IMR-90 (cell line): Measurements from ENCODE around the gene MRAP. TPM values are rescaled to one million over a fixed set of nuclear protein-coding genes. Genes with fewer than 3 reads are reported as not detected.

Experiments
- ATAC-seq: fragments of 200-7000 bp; cut with Tn5 transposase; 2 replicates; pipeline ENCODE4 v1.9.1; 2020; ENCODE audit warnings: low read depth, mild to moderate bottlenecking, moderate library complexity
- BruUV-seq: library from RNA; stranded (reverse); fragments of 400-500 nt; replicated peaks from 2 replicates; lab custom pipeline; 2021; lab: Mats Ljungman, UMichigan
- CTCF ChIA-PET: fragments of 300-600 bp; formaldehyde crosslinking; extraction: SDS; loops from one replicate; lab custom pipeline; 2021; ENCODE audit warnings: antibody characterized with exemption; lab: Yijun Ruan, JAX
- POLR2A ChIA-PET: fragments of 300-600 bp; sonication (Branson Sonifier 250); formaldehyde crosslinking; loops from one replicate; lab custom pipeline; 2022; ENCODE audit warnings: antibody characterized with exemption; ENCODE audit not compliant: unreplicated experiment; lab: Charles Lee
- DNase-seq: peaks from one replicate; pipeline ENCODE4 v3.0.0; 2013
- H2AFZ ChIP-seq: replicated peaks from 2 replicates; pipeline ENCODE3; 2013; ENCODE audit warnings: low read length, mild to moderate bottlenecking; ENCODE audit not compliant: poor library complexity
- H2AK5ac ChIP-seq: 2 replicates; pipeline ENCODE4 v1.6.1; 2013; ENCODE audit warnings: low read depth, low read length, inconsistent platforms
- H2AK9ac ChIP-seq: replicated peaks from 2 replicates; pipeline ENCODE3; 2013; ENCODE audit warnings: mild to moderate bottlenecking, low read depth, low read length, moderate library complexity; ENCODE audit not compliant: poor library complexity
- H2BK120ac ChIP-seq: 2 replicates; pipeline ENCODE4 v1.6.1; 2013; ENCODE audit warnings: low read depth, low read length, inconsistent platforms
- H2BK15ac ChIP-seq: 3 replicates; pipeline ENCODE4 v1.6.1; 2013; ENCODE audit warnings: low read depth, low read length, inconsistent platforms
- H2BK20ac ChIP-seq: 2 replicates; pipeline ENCODE4 v1.6.1; 2013; ENCODE audit warnings: low read depth, mild to moderate bottlenecking, inconsistent platforms, low read length, moderate library complexity
- H2BK5ac ChIP-seq: 2 replicates; pipeline ENCODE4 v1.6.1; 2013; ENCODE audit warnings: mild to moderate bottlenecking, low read depth, low read length, inconsistent platforms; ENCODE audit not compliant: poor library complexity, severe bottlenecking
- H3K14ac ChIP-seq: replicated peaks from 2 replicates; pipeline ENCODE4 v1.6.1; 2013; ENCODE audit warnings: low read depth, low read length, inconsistent platforms
- H3K18ac ChIP-seq: 2 replicates; pipeline ENCODE4 v1.6.1; 2013; ENCODE audit warnings: low read depth, low read length, control low read depth
- H3K23ac ChIP-seq: 2 replicates; pipeline ENCODE4 v1.6.1; 2013; ENCODE audit warnings: low read depth, low read length, inconsistent platforms
- H3K27ac ChIP-seq: 2 replicates; pipeline ENCODE4 v1.5.1; 2013; ENCODE audit warnings: mild to moderate bottlenecking, control low read depth, low read length; ENCODE audit not compliant: insufficient read depth
- H3K27me3 ChIP-seq: 2 replicates; pipeline ENCODE4 v1.6.1; 2013; ENCODE audit warnings: low read length; ENCODE audit not compliant: control insufficient read depth, insufficient read depth
- H3K36me3 ChIP-seq: 2 replicates; pipeline ENCODE4 v1.6.1; 2013; ENCODE audit warnings: low read length, mixed read lengths; ENCODE audit not compliant: control insufficient read depth, insufficient read depth
- H3K4ac ChIP-seq: 2 replicates; pipeline ENCODE4 v1.6.1; 2013; ENCODE audit warnings: low read depth, low read length, inconsistent platforms
- H3K4me1 ChIP-seq: 2 replicates; pipeline ENCODE4 v1.6.1; 2013; ENCODE audit warnings: low read length, mixed read lengths; ENCODE audit not compliant: control insufficient read depth, insufficient read depth
- H3K4me2 ChIP-seq: 2 replicates; pipeline ENCODE4 v1.6.1; 2013; ENCODE audit warnings: low read depth, mild to moderate bottlenecking, control low read depth, low read length, moderate library complexity
- H3K4me3 ChIP-seq: 2 replicates; pipeline ENCODE4 v1.5.1; 2013; ENCODE audit warnings: low read depth, mild to moderate bottlenecking, control low read depth, low read length, moderate library complexity; ENCODE audit not compliant: insufficient read depth
- H3K56ac ChIP-seq: 2 replicates; pipeline ENCODE4 v1.6.1; 2013; ENCODE audit warnings: low read length, inconsistent platforms; ENCODE audit not compliant: insufficient read depth; ENCODE audit errors: extremely low read depth
- H3K79me1 ChIP-seq, 2 experiments: 2 replicates each; pipeline ENCODE4 v1.6.1; 2013; ENCODE audit warnings: low read length in 2 of 2, inconsistent platforms in 1 of 2, low read depth in 1 of 2
- H3K9ac ChIP-seq: 2 replicates; pipeline ENCODE4 v1.6.1; 2013; ENCODE audit warnings: low read depth, low read length, control low read depth
- H3K9me1 ChIP-seq: 2 replicates; pipeline ENCODE4 v1.6.1; 2013; ENCODE audit warnings: low read length, inconsistent platforms; ENCODE audit not compliant: insufficient read depth
- H3K9me3 ChIP-seq: 2 replicates; pipeline ENCODE4 v1.6.1; 2013; ENCODE audit warnings: low read length; ENCODE audit not compliant: control insufficient read depth, insufficient read depth
- H4K20me1 ChIP-seq: 2 replicates; pipeline ENCODE4 v1.6.1; 2013; ENCODE audit warnings: low read length, inconsistent platforms; ENCODE audit not compliant: insufficient read depth
- H4K5ac ChIP-seq: 2 replicates; pipeline ENCODE4 v1.6.1; 2013; ENCODE audit warnings: mild to moderate bottlenecking, low read depth, low read length, control low read depth
- H4K8ac ChIP-seq, 2 experiments: 2 replicates each; pipeline ENCODE4 v1.6.1; 2013; ENCODE audit warnings: low read depth in 2 of 2, low read length in 2 of 2, control low read depth in 1 of 2, inconsistent platforms in 1 of 2
- H4K91ac ChIP-seq: 2 replicates; pipeline ENCODE4 v1.6.1; 2013; ENCODE audit warnings: low read depth, low read length, inconsistent platforms; ENCODE audit not compliant: insufficient read depth
- BHLHE40 ChIP-seq: fragments of 150-350 bp; IDR thresholded peaks from 2 replicates; pipeline ENCODE4 v1.6.1; 2016; ENCODE audit warnings: mild to moderate bottlenecking, low read depth, low read length
- CEBPB ChIP-seq: IDR thresholded peaks from 2 replicates; pipeline ENCODE4 v1.6.1; 2012; ENCODE audit warnings: low read depth, low read length, improper control_type of control experiment
- CHD1 ChIP-seq: IDR thresholded peaks from 2 replicates; pipeline ENCODE4 v1.6.1; 2012; ENCODE audit warnings: low read depth, low read length, improper control_type of control experiment
- CTCF ChIP-seq: conservative IDR thresholded peaks from 2 replicates; pipeline ENCODE4 v1.5.1; 2012; ENCODE audit warnings: mild to moderate bottlenecking, low read depth, low read length, improper control_type of control experiment
- FOS ChIP-seq: fragments of 150-350 bp; IDR thresholded peaks from 2 replicates; pipeline ENCODE4 v1.6.1; 2016; ENCODE audit warnings: low read depth, low read length
- MAFK ChIP-seq: IDR thresholded peaks from 2 replicates; pipeline ENCODE4 v1.6.1; 2012; ENCODE audit warnings: low read depth, low read length, improper control_type of control experiment
- MAZ ChIP-seq: IDR thresholded peaks from 2 replicates; pipeline ENCODE4 v1.6.1; 2012; ENCODE audit warnings: low read depth, mild to moderate bottlenecking, low read length, improper control_type of control experiment, moderate library complexity, borderline replicate concordance
- NFE2L2 ChIP-seq: fragments of 150-350 bp; IDR thresholded peaks from 2 replicates; pipeline ENCODE4 v1.6.1; 2016; ENCODE audit warnings: low read depth, mild to moderate bottlenecking, low read length
- POLR2A ChIP-seq: IDR thresholded peaks from 2 replicates; pipeline ENCODE4 v1.6.1; 2012; ENCODE audit warnings: mild to moderate bottlenecking, low read depth, low read length
- RAD21 ChIP-seq: IDR thresholded peaks from 2 replicates; pipeline ENCODE4 v1.6.1; 2012; ENCODE audit warnings: low read length, improper control_type of control experiment
- RCOR1 ChIP-seq: IDR thresholded peaks from 2 replicates; pipeline ENCODE4 v1.6.1; 2012; ENCODE audit warnings: mild to moderate bottlenecking, low read length, improper control_type of control experiment; ENCODE audit not compliant: insufficient replicate concordance
- RFX5 ChIP-seq: IDR thresholded peaks from 2 replicates; pipeline ENCODE4 v1.8.0; 2012; ENCODE audit warnings: low read depth, mild to moderate bottlenecking, low read length, moderate library complexity
- SMC3 ChIP-seq: fragments of 150-350 bp; IDR thresholded peaks from 2 replicates; pipeline ENCODE4 v1.6.1; 2016; ENCODE audit warnings: low read depth, mild to moderate bottlenecking, antibody characterized with exemption, low read length, moderate library complexity
- USF2 ChIP-seq: fragments of 150-350 bp; IDR thresholded peaks from 2 replicates; pipeline ENCODE4 v1.6.1; 2017; ENCODE audit warnings: mild to moderate bottlenecking, antibody characterized with exemption, low read length, low read depth
- WGBS, 2 experiments: methylation state at CpG; one replicate each; pipeline versions ENCODE4 v1.1.5 to v1.1.7; 2013; ENCODE audit warnings: missing lambda C conversion rate in 2 of 2; ENCODE audit not compliant: insufficient read length in 1 of 2; ENCODE audit errors: extremely low coverage in 2 of 2; 5-methylcytosine and 5-hydroxymethylcytosine counted together
- dilution Hi-C: fragments of 300-500 bp; cut with HindIII; formaldehyde crosslinking; loops from one replicate; pipeline ENCODE4 v1.14.3; 2018; ENCODE audit warnings: low sequenced_read_pairs; ENCODE audit not compliant: unreplicated experiment
- in situ Hi-C: fragments of 300-500 bp; cut with MboI; formaldehyde crosslinking; loops from 3 replicates; pipeline ENCODE4 v1.14.3; 2019; ENCODE audit warnings: low sequenced_read_pairs, inconsistent platforms, mixed read lengths
- intact Hi-C: fragments of 100-400 bp; cut with micrococcal nuclease; formaldehyde crosslinking; loops from 2 replicates; pipeline ENCODE4 v1.10.0; 2022
- polyA plus RNA-seq, 3 experiments: library from polyadenylated mRNA; depleted of rRNA; stranded (reverse); fragments of >200 nt; gene quantifications; 2 replicates each; pipeline ENCODE4 v1.2.3, GENCODE V29; 2012; ENCODE audit warnings: low replicate concordance in 1 of 3
- total RNA-seq: library from RNA; depleted of rRNA; stranded (reverse); fragments of >200 nt; gene quantifications from 2 replicates; pipeline ENCODE4 v1.2.3, GENCODE V29; 2012
- TF ChIP-seq, protein P1 (sequence below): fragments of 150-350 bp; IDR thresholded peaks from 2 replicates; pipeline ENCODE4 v1.6.1; 2016; ENCODE audit warnings: low read depth, mild to moderate bottlenecking, low read length, moderate library complexity, borderline replicate concordance

The MRAP gene
- total and polyA plus RNA-seq, 2 of the 4 experiments (the other 2 are of a cell fraction), result not detected

- WGBS, 2 experiments, result 100% methylated on average over 12 of the region's 16 CpGs; no CpG with 5 or more reads in 1 of the 2 experiments
- no peak overlapping the region for H2AK5ac ChIP-seq
- H3K14ac ChIP-seq, result no peak overlapping the region
- no peak overlapping the region for H2AFZ ChIP-seq
- no peak overlapping the region for H3K9ac ChIP-seq
- H4K8ac ChIP-seq, result no peak overlapping the region
- no peak overlapping the region for H2BK120ac ChIP-seq
- H3K4me2 ChIP-seq, result no peak overlapping the region
- no TSS peak for BruUV-seq
- H3K4ac ChIP-seq, result no peak overlapping the region
- H3K79me1 ChIP-seq, result peaks cover 0 to 10% of the 10 kb centered on the region in 2 experiments; a peak in 2 of 4 replicates
- H3K9me1 ChIP-seq, result peaks cover 3% of the 10 kb centered on the region; the same call in 1 of the 2 replicates
- no peaks in the 10 kb centered on the region; the same call in none of the 2 replicates for H4K20me1 ChIP-seq
- H3K4me1 ChIP-seq, result no peaks in the 10 kb centered on the region
- no peak overlapping the region for H4K5ac ChIP-seq
- no peak overlapping the region for H3K18ac ChIP-seq
- in situ Hi-C loops, result no loop called here
- ChIA-PET POLR2A (no interaction called here), CTCF (no interaction called here)
- no peak for ATAC-seq
- H3K9me3 ChIP-seq, result no peaks in the 10 kb centered on the region
- H3K27me3 ChIP-seq, result no peaks in the 10 kb centered on the region
- H2BK5ac ChIP-seq, result no peak overlapping the region
- no peak overlapping the region for H4K91ac ChIP-seq
- no peak overlapping the region for H3K23ac ChIP-seq
- peaks cover 49% of the 10 kb centered on the region for H3K36me3 ChIP-seq
- intact Hi-C loops, result no loop called here
- TF ChIP-seq RCOR1, result no peak
- no peak for TF ChIP-seq FOS
- no peak for TF ChIP-seq BHLHE40
- TF ChIP-seq USF2, result no peak
- no peak for TF ChIP-seq CHD1
- TF ChIP-seq, protein P1, sequence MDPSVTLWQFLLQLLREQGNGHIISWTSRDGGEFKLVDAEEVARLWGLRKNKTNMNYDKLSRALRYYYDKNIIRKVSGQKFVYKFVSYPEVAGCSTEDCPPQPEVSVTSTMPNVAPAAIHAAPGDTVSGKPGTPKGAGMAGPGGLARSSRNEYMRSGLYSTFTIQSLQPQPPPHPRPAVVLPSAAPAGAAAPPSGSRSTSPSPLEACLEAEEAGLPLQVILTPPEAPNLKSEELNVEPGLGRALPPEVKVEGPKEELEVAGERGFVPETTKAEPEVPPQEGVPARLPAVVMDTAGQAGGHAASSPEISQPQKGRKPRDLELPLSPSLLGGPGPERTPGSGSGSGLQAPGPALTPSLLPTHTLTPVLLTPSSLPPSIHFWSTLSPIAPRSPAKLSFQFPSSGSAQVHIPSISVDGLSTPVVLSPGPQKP, result no peak
- TF ChIP-seq SMC3, result no peak
- TF ChIP-seq NFE2L2, result no peak
- TF ChIP-seq POLR2A, result no peak
- TF ChIP-seq CEBPB, result no peak
- TF ChIP-seq RAD21, result no peak
- no peak for TF ChIP-seq CTCF
- no peak for TF ChIP-seq RFX5
- no peak for TF ChIP-seq MAZ
- TF ChIP-seq MAFK, result no peak
- dilution Hi-C loops, result no loop called here
- no peak overlapping the region for H2AK9ac ChIP-seq
- no peak overlapping the region for H3K4me3 ChIP-seq
- H2BK15ac ChIP-seq, result no peak overlapping the region
- H3K27ac ChIP-seq, result no peak overlapping the region
- DNase-seq, result no peak
- no peak overlapping the region for H3K56ac ChIP-seq
- no peak overlapping the region for H2BK20ac ChIP-seq
Measured at GRCh38 chr21:32314806-32315205, 16.2 kb downstream of the MRAP start.
